Erythroblast (primary cell): ENCODE data around the gene ISY1.
"Not testable (repeated sequence)": the region's sequence is repeated elsewhere in the genome, so short reads cannot be mapped to it uniquely, and the experiment has no call there.

Experiments
- DNase-seq, 2 experiments: peaks; one replicate each; lab custom pipeline; 2025; lab: John Stamatoyannopoulos, UW
- GATA1 ChIP-seq: IDR thresholded peaks from 2 replicates; pipeline ENCODE4 v1.6.1; 2011; ENCODE audit warnings: low read depth, mild to moderate bottlenecking, control low read depth, low read length, moderate library complexity
- POLR2A ChIP-seq: IDR thresholded peaks from 2 replicates; pipeline ENCODE4 v1.6.1; 2011; ENCODE audit warnings: mild to moderate bottlenecking, low read length

Gene ISY1

GRCh38 chr3:129139911-129140310 is 21.0 kb downstream of the ISY1 start:
- no peak for DNase-seq
- TF ChIP-seq GATA1: no peak
- TF ChIP-seq POLR2A: no peak

GRCh38 chr3:129136275-129136674 is 24.6 kb downstream of the ISY1 start:
- DNase-seq: not testable (repeated sequence)

DNA sequence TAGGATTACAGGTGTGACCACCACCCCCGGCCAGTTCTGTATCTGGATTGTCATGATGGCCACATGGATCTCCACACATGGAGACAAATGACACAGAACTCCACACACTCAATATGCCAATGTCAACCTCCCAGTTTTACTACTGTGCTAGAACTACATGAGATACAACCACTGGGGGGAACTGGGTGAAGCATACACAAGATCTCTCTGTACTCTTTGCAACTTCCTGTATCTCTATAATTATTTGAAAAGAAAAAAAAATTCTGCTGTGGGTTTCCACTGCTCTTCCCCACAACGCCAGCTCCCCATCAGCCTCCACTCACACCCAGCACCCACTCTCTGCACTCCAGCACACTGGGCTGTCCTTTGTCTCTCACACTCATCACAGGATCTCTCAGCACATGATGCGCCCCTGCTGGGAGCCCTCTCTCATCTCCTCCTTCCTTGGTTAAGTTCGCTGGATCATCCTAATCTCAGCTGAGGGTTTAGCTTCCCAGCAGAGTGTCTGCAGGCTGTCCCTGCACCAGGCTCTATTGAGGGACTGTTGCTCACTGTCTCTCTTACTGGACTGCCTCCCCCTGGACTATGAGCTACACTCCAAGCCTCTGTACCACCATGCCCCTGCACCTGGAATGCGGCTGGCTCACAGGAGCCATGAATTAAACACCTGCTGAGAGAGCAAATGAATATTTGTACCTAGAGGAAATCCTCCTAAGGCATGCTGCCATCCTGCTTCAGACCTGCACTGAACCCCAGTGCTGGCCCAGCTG is 28.6 kb downstream of the ISY1 start:
- DNase-seq: no peak
- TF ChIP-seq GATA1 (no peak), POLR2A (no peak)

GRCh38 chr3:129131465-129132088 is 29.3 kb downstream of the ISY1 start:
- DNase-seq: no peak
- TF ChIP-seq POLR2A: no peak
- TF ChIP-seq GATA1: no peak

GRCh38 chr3:129130291-129130813 is 30.5 kb downstream of the ISY1 start:
- DNase-seq: no peak
- TF ChIP-seq GATA1 (no peak), POLR2A (no peak)

GRCh38 chr3:129128357-129129155 is 32.3 kb downstream of the ISY1 start:
- DNase-seq: no peak
- TF ChIP-seq POLR2A (no peak), GATA1 (no peak)

DNA sequence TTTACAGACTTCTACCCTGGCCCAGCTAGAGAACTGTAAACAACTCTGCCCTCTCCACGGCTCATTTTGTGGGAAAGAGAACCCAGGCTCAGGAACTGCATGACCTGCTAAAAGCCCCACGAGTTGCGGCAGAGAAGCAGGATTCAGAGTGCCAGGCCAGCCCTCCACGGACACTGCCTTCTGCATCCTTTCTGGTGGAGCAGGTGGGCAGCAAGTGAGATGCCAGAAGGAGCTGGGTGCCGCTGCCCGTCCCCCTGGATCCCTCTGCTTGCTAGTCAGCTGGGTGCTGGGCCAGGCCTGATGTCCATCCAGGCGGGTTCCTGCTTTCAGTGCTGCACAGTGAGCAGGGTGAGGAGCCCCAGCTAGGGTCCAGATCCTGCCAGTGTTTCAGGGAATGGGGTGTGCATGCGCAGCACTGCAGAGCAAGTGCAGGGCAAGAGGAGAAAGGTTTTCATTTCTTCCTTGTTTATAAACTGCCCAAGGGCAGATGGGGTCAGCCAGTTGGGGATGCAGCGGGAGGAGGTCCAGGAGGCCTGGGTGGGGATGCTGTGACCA is 34.1 kb downstream of the ISY1 start:
- no peak for DNase-seq
- TF ChIP-seq POLR2A (no peak), GATA1 (no peak)

- peak in 1 of 2 experiments; percentile 28 for DNase-seq
- TF ChIP-seq GATA1 (no peak), POLR2A (no peak)
Measured at GRCh38 chr3:129123314-129124060, 37.4 kb downstream of the ISY1 start.

DNA sequence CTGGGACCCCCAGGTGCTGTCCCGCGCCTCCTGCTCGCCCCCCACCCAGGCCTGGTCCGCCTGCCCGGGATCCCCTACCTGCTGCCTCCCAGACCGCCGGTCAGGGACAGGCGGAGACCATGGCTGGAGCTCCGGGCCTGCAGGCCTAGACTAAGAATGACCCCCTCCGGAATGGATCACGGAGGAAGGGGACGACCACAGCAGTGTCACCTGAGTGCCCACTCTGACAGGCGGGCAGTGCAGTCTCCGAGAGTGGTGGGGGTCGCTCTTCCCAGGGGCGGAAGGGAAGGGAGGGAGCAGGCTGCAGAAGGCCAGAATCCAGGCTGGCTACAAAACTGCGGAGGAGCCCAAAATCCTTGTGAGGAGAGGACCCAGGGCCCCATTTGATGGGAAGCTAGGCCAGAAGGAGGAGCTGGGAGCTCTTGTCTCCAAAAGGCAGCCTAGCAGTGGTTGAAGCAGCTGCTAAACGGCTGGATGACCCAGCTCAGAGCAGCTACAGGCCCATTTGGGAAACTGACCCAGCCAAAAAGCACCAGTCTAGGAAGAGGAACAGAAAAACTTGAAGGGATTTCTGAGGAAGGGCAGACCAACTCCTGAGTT is 38.4 kb downstream of the ISY1 start:
- no peak for DNase-seq

DNA sequence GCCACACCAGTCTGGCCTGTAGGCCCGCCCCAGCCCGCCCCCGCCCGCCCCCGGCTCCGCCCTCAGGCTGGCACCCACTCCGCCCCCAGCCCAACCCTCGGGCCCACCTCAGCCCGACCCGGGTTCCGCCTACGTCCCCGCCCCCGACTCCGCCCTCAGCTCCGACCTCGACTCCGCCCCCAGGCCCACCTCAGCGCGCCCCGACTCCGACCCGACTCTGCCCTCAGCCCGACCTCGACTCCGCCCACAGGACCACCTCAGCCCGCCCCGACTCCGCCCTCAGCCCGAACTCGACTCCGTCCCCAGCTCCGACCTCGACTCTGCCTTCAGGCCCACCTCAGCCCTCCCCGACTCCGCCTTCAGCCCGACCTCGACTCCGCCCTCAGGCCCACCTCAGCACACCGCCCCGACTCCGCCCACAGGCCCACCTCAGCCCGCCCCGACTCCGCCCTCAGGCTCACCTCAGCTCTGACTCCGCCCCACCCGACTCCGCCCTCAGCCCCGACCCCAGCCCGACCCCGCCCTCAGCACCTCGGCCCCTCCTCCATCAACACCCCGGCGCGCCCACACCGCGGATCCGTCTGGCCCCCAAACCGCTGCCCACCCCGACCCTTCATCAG is 39.0 kb downstream of the ISY1 start, which contains the start of gene RAB43:
Gene RAB43, minus strand, starts transcription at position 13 of the 620 bp plus-strand sequence. CDS start 315 bp downstream, outside the sequence.
- TF ChIP-seq GATA1 (no peak), POLR2A (no peak)
- DNase-seq: peak; percentile 80 to 83

More for the DNA sequence above, 38.4 kb downstream of the ISY1 start:
- TF ChIP-seq GATA1: no peak
- TF ChIP-seq POLR2A: no peak

GRCh38 chr3:129121016-129121791 is 39.7 kb downstream of the ISY1 start:
- DNase-seq: peak in 1 of 2 experiments; percentile 73
- TF ChIP-seq GATA1 (no peak), POLR2A (no peak)
